Inferior parietal cortex (tissue), 1 donor: ENCODE measurements around the gene RYR1.
"Not testable (repeated sequence)": the region's sequence is repeated elsewhere in the genome, so short reads cannot be mapped to it uniquely, and the experiment has no call there.

ENCODE experiments used
- DNase-seq: peaks from one replicate; pipeline ENCODE4 v3.0.0-alpha.2; 2016; ENCODE audit errors: extremely low spot score

The RYR1 gene

GRCh38 chr19:38399537-38399936 is 34.0 kb upstream of the RYR1 start:
- no peak for DNase-seq

- no peak for DNase-seq
Measured at GRCh38 chr19:38400361-38400760, 33.1 kb upstream of the RYR1 start.

GRCh38 chr19:38401148-38401547 is 32.3 kb upstream of the RYR1 start:
- no peak for DNase-seq

GRCh38 chr19:38402623-38402966 is 30.9 kb upstream of the RYR1 start:
- DNase-seq = no peak

GRCh38 chr19:38402967-38403674 is 30.4 kb upstream of the RYR1 start, which contains the start of gene FAM98C:
Gene FAM98C, plus strand, starts transcription at chr19:38403093. Its CDS starts 61 bp downstream, at chr19:38403154.
- DNase-seq = peak; percentile 98

- no peak for DNase-seq
Measured at GRCh38 chr19:38404858-38405257, 28.6 kb upstream of the RYR1 start.

- DNase-seq = no peak
Measured at GRCh38 chr19:38405276-38405675, 28.2 kb upstream of the RYR1 start.

GRCh38 chr19:38409631-38410133 is 23.8 kb upstream of the RYR1 start:
- DNase-seq = no peak

- DNase-seq = not testable (repeated sequence)
Measured at GRCh38 chr19:38410407-38410806, 23.1 kb upstream of the RYR1 start.

- no peak for DNase-seq
Measured at GRCh38 chr19:38411041-38411712, 22.3 kb upstream of the RYR1 start.

GRCh38 chr19:38411898-38412297 is 21.6 kb upstream of the RYR1 start:
- DNase-seq = not testable (repeated sequence)

GRCh38 chr19:38412491-38412890 is 21.0 kb upstream of the RYR1 start:
- DNase-seq = no peak

- no peak for DNase-seq
Measured at GRCh38 chr19:38412961-38413360, 20.5 kb upstream of the RYR1 start.

GRCh38 chr19:38413416-38413815 is 20.1 kb upstream of the RYR1 start:
- no peak for DNase-seq

GRCh38 chr19:38417146-38417543 is 16.3 kb upstream of the RYR1 start:
- no peak for DNase-seq

- peak; percentile 29 for DNase-seq
Measured at GRCh38 chr19:38417544-38418506, 15.7 kb upstream of the RYR1 start.

GRCh38 chr19:38420935-38421334 is 12.6 kb upstream of the RYR1 start:
- no peak for DNase-seq

- DNase-seq = no peak
Measured at GRCh38 chr19:38421856-38422255, 11.6 kb upstream of the RYR1 start.

GRCh38 chr19:38422438-38422837 is 11.1 kb upstream of the RYR1 start:
- DNase-seq = no peak

- DNase-seq = no peak
Measured at GRCh38 chr19:38424272-38424671, 9.2 kb upstream of the RYR1 start.

- DNase-seq = no peak
Measured at GRCh38 chr19:38425222-38425809, 8.2 kb upstream of the RYR1 start.
